ENCODE measurements around the gene PSMG4. TPM values are rescaled to one million over a fixed set of nuclear protein-coding genes. Genes with fewer than 3 reads are reported as not detected.

PSMG4 gene
- polyA plus RNA-seq, 1 donor (not counting 4 experiments of a cell fraction or from before 2014, with no cell fraction given), result 16.3 TPM

GRCh38 chr6:3299221-3299620 lies 40.5 kb downstream of the PSMG4 start:
- TF ChIP-seq CTCF (optimal IDR thresholded peaks at IDR 0.05 in 1 of 3, IDR thresholded peaks at IDR 0.05 in 1 of 3, conservative IDR thresholded peaks at IDR 0.05 in 1 of 3; ENCODE audit: extremely low read depth in 1 of 3, insufficient read depth in 2 of 3, low read length in 3 of 3), result no peak
- no peak for TF ChIP-seq EZH2 (IDR thresholded peaks at IDR 0.05; ENCODE audit: low read length)
- Histone ChIP-seq H3K9me1 (ENCODE audit: control insufficient read depth, extremely low read depth, insufficient read depth, low read length) (no peaks in the 10 kb centered on the region), H3K4me3 (ENCODE audit: control insufficient read depth in 2 of 3, extremely low read depth in 1 of 3, insufficient read depth in 2 of 3, low read depth in 1 of 3, low read length in 3 of 3) (no peak overlapping the region), H3K4me2 (ENCODE audit: control insufficient read depth, extremely low read depth, insufficient read depth, low read depth, low read length) (no peak overlapping the region), H3K36me3 (ENCODE audit: control insufficient read depth in 2 of 2, extremely low read depth in 1 of 2, insufficient read depth in 2 of 2, low read length in 2 of 2) (no peaks in the 10 kb centered on the region), H3K27me3 (ENCODE audit: control insufficient read depth, extremely low read depth, insufficient read depth, low read length) (no peaks in the 10 kb centered on the region), H3K27ac (ENCODE audit: control insufficient read depth, insufficient read depth, low read length) (no peak overlapping the region), H3K9me3 (ENCODE audit: control insufficient read depth, low read depth, low read length) (no peaks in the 10 kb centered on the region), H3K9ac (ENCODE audit: control insufficient read depth, extremely low read depth, insufficient read depth, low read length) (no peak overlapping the region), H4K20me1 (ENCODE audit: control insufficient read depth, extremely low read depth, insufficient read depth, low read length) (no peaks in the 10 kb centered on the region), H3K4me1 (ENCODE audit: control insufficient read depth, extremely low read depth, insufficient read depth, low read length) (no peaks in the 10 kb centered on the region), H3K79me2 (ENCODE audit: control insufficient read depth, insufficient read depth, low read length) (no peaks in the 10 kb centered on the region), H2AFZ (ENCODE audit: control insufficient read depth, low read length) (no peak overlapping the region)
- dilution Hi-C loops (cut with MboI; ENCODE audit: extremely low pct_ligation_motif_present, low sequenced_read_pairs), result no loop called here
- FAIRE-seq, result no peak
- no peak for DNase-seq (ENCODE audit: low read depth, low spot score)

- Histone ChIP-seq H3K9me3 (ENCODE audit: control insufficient read depth, low read depth, low read length) (no peaks in the 10 kb centered on the region), H4K20me1 (ENCODE audit: control insufficient read depth, extremely low read depth, insufficient read depth, low read length) (no peaks in the 10 kb centered on the region), H3K27ac (ENCODE audit: control insufficient read depth, insufficient read depth, low read length) (no peak overlapping the region), H3K9ac (ENCODE audit: control insufficient read depth, extremely low read depth, insufficient read depth, low read length) (no peak overlapping the region), H3K9me1 (ENCODE audit: control insufficient read depth, extremely low read depth, insufficient read depth, low read length) (no peaks in the 10 kb centered on the region), H3K4me2 (ENCODE audit: control insufficient read depth, extremely low read depth, insufficient read depth, low read depth, low read length) (no peak overlapping the region), H3K4me3 (ENCODE audit: control insufficient read depth in 2 of 3, extremely low read depth in 1 of 3, insufficient read depth in 2 of 3, low read depth in 1 of 3, low read length in 3 of 3) (no peak overlapping the region), H3K27me3 (ENCODE audit: control insufficient read depth, extremely low read depth, insufficient read depth, low read length) (no peaks in the 10 kb centered on the region), H3K4me1 (ENCODE audit: control insufficient read depth, extremely low read depth, insufficient read depth, low read length) (no peaks in the 10 kb centered on the region), H3K79me2 (ENCODE audit: control insufficient read depth, insufficient read depth, low read length) (no peaks in the 10 kb centered on the region), H2AFZ (ENCODE audit: control insufficient read depth, low read length) (no peak overlapping the region), H3K36me3 (ENCODE audit: control insufficient read depth in 2 of 2, extremely low read depth in 1 of 2, insufficient read depth in 2 of 2, low read length in 2 of 2) (peaks cover 0 to 1% of the 10 kb centered on the region in 2 experiments)
- FAIRE-seq (no peak), DNase-seq (ENCODE audit: low read depth, low spot score) (no peak)
- dilution Hi-C loops (cut with MboI; ENCODE audit: extremely low pct_ligation_motif_present, low sequenced_read_pairs), result no loop called here
- no peak for TF ChIP-seq CTCF (optimal IDR thresholded peaks at IDR 0.05 in 1 of 3, IDR thresholded peaks at IDR 0.05 in 1 of 3, conservative IDR thresholded peaks at IDR 0.05 in 1 of 3; ENCODE audit: extremely low read depth in 1 of 3, insufficient read depth in 2 of 3, low read length in 3 of 3)
- no peak for TF ChIP-seq EZH2 (IDR thresholded peaks at IDR 0.05; ENCODE audit: low read length)
Measured at GRCh38 chr6:3301506-3301905, 42.8 kb downstream of the PSMG4 start.
